Mesodermal cell (in vitro differentiated cells): ENCODE results near the gene FASN.

ENCODE experiments used
- H3K27ac ChIP-seq: 2 replicates; pipeline ENCODE4 v1.7.0; 2013; ENCODE audit warnings: mild to moderate bottlenecking, low read depth, low read length, moderate library complexity; ENCODE audit not compliant: severe bottlenecking
- H3K36me3 ChIP-seq: 2 replicates; pipeline ENCODE4 v1.7.1; 2013; ENCODE audit warnings: mild to moderate bottlenecking, low read length, moderate library complexity; ENCODE audit not compliant: control insufficient read depth, insufficient read depth
- H3K4me1 ChIP-seq: one replicate; pipeline ENCODE4 v1.7.1; 2013; ENCODE audit warnings: mild to moderate bottlenecking, low read length; ENCODE audit not compliant: insufficient read depth, control insufficient read depth, poor library complexity, severe bottlenecking
- H3K4me3 ChIP-seq: 2 replicates; pipeline ENCODE4 v1.7.0; 2013; ENCODE audit warnings: low read length, control low read depth, mild to moderate bottlenecking; ENCODE audit not compliant: insufficient read depth, poor library complexity, severe bottlenecking; ENCODE audit errors: extremely low read depth
- H3K9me3 ChIP-seq: 2 replicates; pipeline ENCODE4 v1.7.1; 2013; ENCODE audit warnings: mild to moderate bottlenecking, low read length, moderate library complexity; ENCODE audit not compliant: control insufficient read depth
- WGBS, 2 experiments: methylation state at CpG; one replicate each; pipeline ENCODE4 v1.1.5; 2013; ENCODE audit warnings: missing lambda C conversion rate in 2 of 2; ENCODE audit not compliant: insufficient coverage in 2 of 2; 5-methylcytosine and 5-hydroxymethylcytosine counted together

FASN gene

GRCh38 chr17:82035488-82035887 is 62.5 kb downstream of the FASN start:
- WGBS, 2 experiments = 89 to 94% methylated on average over 5 of the region's 8 CpGs
- no peak overlapping the region for H3K4me3 ChIP-seq
- no peak overlapping the region for H3K27ac ChIP-seq

GRCh38 chr17:82034371-82035011 is 63.5 kb downstream of the FASN start:
- 84 to 85% methylated on average over 19 of the region's 23 CpGs for WGBS, 2 experiments
- Histone ChIP-seq H3K4me3 (no peak overlapping the region), H3K36me3 (peaks cover 20% of the 10 kb centered on the region), H3K27ac (no peak overlapping the region), H3K4me1 (peaks cover 16% of the 10 kb centered on the region), H3K9me3 (no peaks in the 10 kb centered on the region)

More at GRCh38 chr17:82035488-82035887, 62.5 kb downstream of the FASN start:
- Histone ChIP-seq H3K4me1 (peaks cover 16% of the 10 kb centered on the region), H3K36me3 (peaks cover 20% of the 10 kb centered on the region), H3K9me3 (no peaks in the 10 kb centered on the region)

- no peak overlapping the region for H3K4me3 ChIP-seq
- peaks cover 16% of the 10 kb centered on the region for H3K4me1 ChIP-seq
- no peaks in the 10 kb centered on the region for H3K9me3 ChIP-seq
- H3K36me3 ChIP-seq = peaks cover 24% of the 10 kb centered on the region
- WGBS, 2 experiments = 94 to 97% methylated on average over 20 to 29 of the region's 38 CpGs
- no peak overlapping the region for H3K27ac ChIP-seq
Measured at GRCh38 chr17:82033359-82034085, 64.5 kb downstream of the FASN start.

- peaks cover 24% of the 10 kb centered on the region for H3K36me3 ChIP-seq
- 10 to 11% methylated on average over 49 to 55 of the region's 59 CpGs for WGBS, 2 experiments
- H3K9me3 ChIP-seq = no peaks in the 10 kb centered on the region
- peaks cover 14% of the 10 kb centered on the region for H3K4me1 ChIP-seq
- no peak overlapping the region for H3K27ac ChIP-seq
- peak overlapping the region; percentile 54 for H3K4me3 ChIP-seq
Measured at GRCh38 chr17:82031885-82032627, 66.0 kb downstream of the FASN start.

DNA sequence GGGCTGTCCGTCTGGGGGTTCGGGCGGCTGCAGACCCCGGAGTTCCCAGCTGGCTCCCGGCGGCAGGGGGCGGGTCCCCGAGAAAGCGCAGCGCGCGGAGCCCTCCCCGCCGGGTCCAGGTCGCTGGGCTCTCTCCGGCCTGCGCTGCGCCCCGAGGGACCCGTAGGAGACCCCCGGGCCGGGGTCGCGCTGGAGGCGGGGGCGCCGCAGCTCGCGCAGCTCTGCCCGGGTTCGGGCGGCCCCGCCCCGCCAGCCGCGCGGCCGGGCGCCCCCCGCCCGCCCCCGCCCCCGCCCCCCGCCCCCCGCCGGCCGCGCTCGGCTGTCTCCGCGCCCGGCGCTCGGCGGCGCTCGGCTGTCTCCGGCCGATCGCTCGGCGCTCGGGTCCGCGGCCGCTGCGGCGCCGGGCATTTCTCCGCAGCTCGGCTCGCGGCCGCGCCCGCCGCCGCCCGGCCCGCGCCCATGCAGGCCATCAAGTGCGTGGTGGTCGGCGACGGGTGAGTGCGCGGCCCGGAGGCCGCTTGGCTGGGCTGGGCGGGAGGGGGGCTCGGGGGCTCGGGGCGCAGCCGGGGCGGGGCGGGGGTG is 66.6 kb downstream of the FASN start, which contains the start of gene RAC3:
TSS of gene RAC3 (plus strand) at position 376 of the 582 bp plus-strand sequence. CDS start at position 460, 84 bp downstream.
- WGBS, 2 experiments = 0 to 2% methylated on average over 17 to 23 of the region's 96 CpGs
- Histone ChIP-seq H3K27ac (peak within 1 kb of the TSS; percentile 29), H3K4me3 (peak within 1 kb of the TSS; percentile 54), H3K9me3 (no peaks in the 10 kb centered on the region), H3K36me3 (peaks cover 24% of the 10 kb centered on the region), H3K4me1 (peaks cover 8% of the 10 kb centered on the region)

DNA sequence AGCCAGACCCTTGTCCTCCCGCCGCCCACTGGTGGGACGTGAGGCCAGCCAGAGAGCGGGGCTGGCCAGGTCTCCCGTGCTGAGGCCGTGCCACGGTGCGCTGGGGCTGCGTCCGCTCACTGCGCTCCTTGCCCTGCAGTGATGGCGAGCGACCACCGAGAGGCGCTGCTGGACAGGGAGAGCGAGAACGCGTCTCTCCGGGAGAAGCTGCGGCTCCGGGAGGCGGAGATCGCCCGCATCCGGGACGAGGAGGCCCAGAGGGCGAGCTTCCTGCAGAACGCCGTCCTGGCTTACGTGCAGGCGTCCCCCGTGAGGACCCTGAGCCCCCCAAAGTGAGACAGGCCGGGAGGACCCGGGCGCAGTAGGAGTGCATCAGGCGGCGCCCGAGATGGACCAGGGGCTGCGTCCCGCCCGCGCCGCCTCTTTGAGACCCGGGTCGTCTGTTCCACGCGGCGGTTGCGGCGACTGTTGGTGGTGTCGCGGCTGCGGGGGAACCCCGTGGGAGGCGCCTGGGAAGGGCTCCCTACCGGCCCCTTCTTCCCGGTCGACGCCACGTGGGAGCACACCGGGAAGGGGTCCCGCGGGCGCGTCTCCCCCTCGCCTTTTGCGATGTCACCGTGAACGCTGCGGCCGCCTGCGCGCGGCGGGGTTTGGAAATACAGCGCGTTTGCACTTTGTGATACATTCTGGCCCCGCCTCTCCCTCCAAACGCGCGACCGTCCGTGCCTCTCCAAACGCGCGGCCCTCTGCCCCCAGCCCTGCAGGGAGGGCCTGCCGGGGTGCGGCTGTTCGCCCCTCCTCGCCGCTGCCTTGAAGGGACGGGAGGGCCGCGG is 67.3 kb downstream of the FASN start:
- Histone ChIP-seq H3K36me3 (peaks cover 21% of the 10 kb centered on the region), H3K9me3 (no peaks in the 10 kb centered on the region), H3K4me3 (peak overlapping the region; percentile 50), H3K4me1 (peaks cover 8% of the 10 kb centered on the region), H3K27ac (peak overlapping the region; percentile 29)
- 1 to 2% methylated on average over 86 to 90 of the region's 94 CpGs for WGBS, 2 experiments

- 70 to 72% methylated on average over 19 to 26 of the region's 31 CpGs for WGBS, 2 experiments
- no peaks in the 10 kb centered on the region for H3K9me3 ChIP-seq
- H3K27ac ChIP-seq = no peak overlapping the region
- H3K4me3 ChIP-seq = no peak overlapping the region
- peaks cover 8% of the 10 kb centered on the region for H3K4me1 ChIP-seq
- H3K36me3 ChIP-seq = peaks cover 19% of the 10 kb centered on the region
Measured at GRCh38 chr17:82029990-82030469, 68.0 kb downstream of the FASN start.

DNA sequence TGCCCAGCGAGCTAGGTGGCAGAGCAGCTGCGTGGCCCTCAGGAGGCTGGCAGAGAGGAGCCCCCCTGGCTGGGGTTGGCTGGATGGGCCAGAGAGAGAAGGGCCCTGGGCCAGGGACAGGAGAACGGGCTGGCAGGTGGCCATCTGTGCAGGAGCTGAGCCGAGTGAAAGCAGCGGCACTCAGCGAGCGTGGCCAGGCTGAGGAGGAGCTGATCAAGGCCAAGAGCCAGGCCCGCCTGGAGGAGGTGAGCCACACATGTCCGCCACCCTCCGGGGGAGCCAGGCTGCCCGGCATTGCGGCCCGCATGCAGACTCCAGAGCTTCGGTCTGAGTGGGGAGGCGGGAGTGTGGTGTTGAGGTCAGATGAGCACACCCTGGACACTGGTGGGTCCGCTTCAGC is 68.6 kb downstream of the FASN start:
- 93 to 97% methylated on average over 15 to 16 of the region's 16 CpGs for WGBS, 2 experiments
- Histone ChIP-seq H3K27ac (no peak overlapping the region), H3K4me3 (no peak overlapping the region), H3K4me1 (peaks cover 8% of the 10 kb centered on the region), H3K9me3 (no peaks in the 10 kb centered on the region), H3K36me3 (peaks cover 15% of the 10 kb centered on the region)

DNA sequence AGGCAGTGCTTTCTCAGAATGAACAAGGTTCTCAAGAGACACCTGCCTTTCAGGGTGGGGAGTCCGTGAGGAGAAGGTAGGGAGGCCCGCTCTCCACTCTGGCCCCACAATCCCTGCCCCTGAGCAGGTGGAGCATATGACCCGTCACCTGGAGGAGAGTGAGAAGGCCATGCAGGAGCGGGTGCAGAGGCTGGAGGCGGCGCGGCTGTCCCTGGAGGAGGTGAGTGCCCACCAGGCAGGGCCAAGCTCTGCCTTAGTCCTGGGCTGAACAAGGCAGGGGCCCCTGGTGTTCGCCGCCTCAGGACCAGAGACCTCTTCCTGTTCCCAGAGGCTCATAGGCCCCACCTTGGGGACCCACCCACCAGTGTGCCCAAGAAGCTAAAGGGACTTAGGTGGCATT is 69.1 kb downstream of the FASN start:
- H3K4me3 ChIP-seq = no peak overlapping the region
- H3K9me3 ChIP-seq = no peaks in the 10 kb centered on the region
- no peak overlapping the region for H3K27ac ChIP-seq
- H3K4me1 ChIP-seq = peaks cover 11% of the 10 kb centered on the region
- WGBS, 2 experiments = 94 to 97% methylated on average over 7 to 9 of the region's 9 CpGs
- peaks cover 11% of the 10 kb centered on the region for H3K36me3 ChIP-seq
